T-helper 2 cell treated with Interferon-gamma antibody and Interleukin-4, amounts not matched to agents 5 μg/mL and 100 μg/mL, for 36 hours (primary cell): ENCODE results near the gene GFRAL.
"Not testable (repeated sequence)": the region's sequence is repeated elsewhere in the genome, so short reads cannot be mapped to it uniquely, and the experiment has no call there.

Source experiments
- DNase-seq: peaks from one replicate; pipeline ENCODE4 v3.0.0; 2021; ENCODE audit warnings: low spot score
- H3K27ac Mint-ChIP-seq: one replicate; pipeline ENCODE4 v1.8.0; 2021; ENCODE audit warnings: mild to moderate bottlenecking, mixed read lengths
- H3K27me3 Mint-ChIP-seq: one replicate; pipeline ENCODE4 v1.8.0; 2021; ENCODE audit warnings: low read depth, mixed read lengths
- H3K36me3 Mint-ChIP-seq: one replicate; pipeline ENCODE4 v1.8.0; 2021; ENCODE audit warnings: low read depth, mixed read lengths
- H3K4me1 Mint-ChIP-seq: one replicate; pipeline ENCODE4 v1.8.0; 2021; ENCODE audit warnings: low read depth, mixed read lengths
- H3K4me3 Mint-ChIP-seq: one replicate; pipeline ENCODE4 v1.8.0; 2022; ENCODE audit warnings: mild to moderate bottlenecking, moderate library complexity, mixed read lengths
- H3K9me3 Mint-ChIP-seq: one replicate; pipeline ENCODE4 v1.8.0; 2021; ENCODE audit warnings: mixed read lengths

GFRAL gene, protein sequence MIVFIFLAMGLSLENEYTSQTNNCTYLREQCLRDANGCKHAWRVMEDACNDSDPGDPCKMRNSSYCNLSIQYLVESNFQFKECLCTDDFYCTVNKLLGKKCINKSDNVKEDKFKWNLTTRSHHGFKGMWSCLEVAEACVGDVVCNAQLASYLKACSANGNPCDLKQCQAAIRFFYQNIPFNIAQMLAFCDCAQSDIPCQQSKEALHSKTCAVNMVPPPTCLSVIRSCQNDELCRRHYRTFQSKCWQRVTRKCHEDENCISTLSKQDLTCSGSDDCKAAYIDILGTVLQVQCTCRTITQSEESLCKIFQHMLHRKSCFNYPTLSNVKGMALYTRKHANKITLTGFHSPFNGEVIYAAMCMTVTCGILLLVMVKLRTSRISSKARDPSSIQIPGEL

DNA sequence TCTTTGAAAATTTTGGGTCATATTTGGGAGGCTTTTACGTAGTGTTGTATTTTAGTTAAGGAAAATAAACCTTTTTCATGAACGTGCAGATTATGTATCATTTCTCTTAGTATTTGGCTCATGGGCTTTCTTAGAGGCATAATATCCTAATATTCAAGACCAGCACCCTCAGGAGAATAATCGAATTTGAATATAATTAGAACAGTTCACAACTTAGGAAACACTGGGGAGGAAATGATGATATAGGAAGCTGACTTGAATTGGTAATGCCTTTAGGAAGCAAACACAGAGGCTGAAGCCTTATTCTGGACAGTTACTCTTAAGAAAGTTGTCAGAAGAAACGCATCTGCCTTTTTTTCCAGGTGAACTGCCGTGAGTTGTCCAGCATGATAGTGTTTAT, at the start of gene GFRAL:
Gene GFRAL, plus strand, starts transcription at position 301 of the 400 bp plus-strand sequence. Its CDS starts 86 bp downstream, at position 387.
- Mint-ChIP-seq H3K27me3 (no peaks in the 10 kb centered on the region), H3K9me3 (peaks cover 16% of the 10 kb centered on the region), H3K4me1 (no peaks in the 10 kb centered on the region), H3K4me3 (no peak within 1 kb of the TSS), H3K27ac (no peak within 1 kb of the TSS), H3K36me3 (no peaks in the 10 kb centered on the region)
- no peak for DNase-seq

DNA sequence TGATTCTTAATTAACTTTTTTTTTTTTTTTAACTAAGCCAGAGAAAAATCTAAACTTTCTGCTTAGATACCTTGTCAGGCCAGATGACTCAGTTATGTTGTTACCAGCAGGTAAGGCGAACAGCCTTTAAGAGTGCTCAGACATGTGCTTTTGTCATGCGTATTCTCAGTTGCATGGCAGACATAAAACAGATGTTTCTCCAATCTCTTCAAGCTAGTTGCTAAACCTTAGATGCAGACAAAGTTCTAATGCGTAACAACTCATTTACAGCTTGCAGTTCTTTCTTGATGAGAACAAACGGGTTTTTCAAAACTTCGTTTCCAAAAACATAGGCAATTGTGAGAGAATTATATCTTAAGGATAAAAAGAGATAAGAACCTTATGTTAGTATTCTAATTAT, 49.6 kb upstream of the GFRAL start:
- no peak overlapping the region for H3K4me3 Mint-ChIP-seq
- no peaks in the 10 kb centered on the region for H3K36me3 Mint-ChIP-seq
- H3K4me1 Mint-ChIP-seq = no peaks in the 10 kb centered on the region
- no peak overlapping the region for H3K27ac Mint-ChIP-seq
- H3K9me3 Mint-ChIP-seq = no peaks in the 10 kb centered on the region
- H3K27me3 Mint-ChIP-seq = no peaks in the 10 kb centered on the region
- no peak for DNase-seq

DNA sequence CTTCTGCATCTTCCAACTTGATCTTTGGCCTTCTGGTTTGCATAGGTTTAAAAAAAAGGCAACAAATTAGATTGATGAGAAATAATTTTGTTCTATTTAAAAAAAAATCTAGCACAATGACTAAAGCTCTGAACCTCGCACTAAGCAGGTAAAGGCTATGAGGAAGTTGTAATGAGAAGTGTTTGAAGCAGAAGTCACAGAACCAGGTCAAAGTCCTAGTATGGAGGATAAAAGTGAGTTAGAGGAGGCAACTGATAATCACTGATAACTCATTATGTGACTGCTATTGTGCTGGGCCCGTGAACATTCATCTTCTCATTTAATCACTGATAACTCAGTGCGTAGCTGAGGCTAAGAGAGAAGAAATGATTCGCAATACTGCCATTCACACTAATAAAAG, 46.1 kb upstream of the GFRAL start:
- no peak overlapping the region for H3K27ac Mint-ChIP-seq
- no peaks in the 10 kb centered on the region for H3K9me3 Mint-ChIP-seq
- H3K4me1 Mint-ChIP-seq = no peaks in the 10 kb centered on the region
- H3K4me3 Mint-ChIP-seq = no peak overlapping the region
- no peaks in the 10 kb centered on the region for H3K36me3 Mint-ChIP-seq
- H3K27me3 Mint-ChIP-seq = no peaks in the 10 kb centered on the region
- DNase-seq = no peak

DNA sequence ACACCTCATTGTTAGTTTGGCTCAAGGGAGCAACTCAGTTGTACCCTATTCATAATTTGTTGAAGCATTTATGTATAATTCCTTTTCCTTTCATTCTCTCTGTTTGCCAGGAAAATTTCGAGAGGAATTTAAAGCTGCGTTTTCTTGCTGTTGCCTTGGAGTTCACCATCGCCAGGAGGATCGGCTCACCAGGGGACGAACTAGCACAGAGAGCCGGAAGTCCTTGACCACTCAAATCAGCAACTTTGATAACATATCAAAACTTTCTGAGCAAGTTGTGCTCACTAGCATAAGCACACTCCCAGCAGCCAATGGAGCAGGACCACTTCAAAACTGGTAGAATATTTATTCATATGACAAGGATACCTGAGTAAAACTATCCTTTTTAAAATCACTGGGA, 45.2 kb upstream of the GFRAL start:
- no peak overlapping the region for H3K27ac Mint-ChIP-seq
- no peaks in the 10 kb centered on the region for H3K9me3 Mint-ChIP-seq
- H3K27me3 Mint-ChIP-seq = no peaks in the 10 kb centered on the region
- no peaks in the 10 kb centered on the region for H3K36me3 Mint-ChIP-seq
- no peaks in the 10 kb centered on the region for H3K4me1 Mint-ChIP-seq
- DNase-seq = no peak
- no peak overlapping the region for H3K4me3 Mint-ChIP-seq

DNA sequence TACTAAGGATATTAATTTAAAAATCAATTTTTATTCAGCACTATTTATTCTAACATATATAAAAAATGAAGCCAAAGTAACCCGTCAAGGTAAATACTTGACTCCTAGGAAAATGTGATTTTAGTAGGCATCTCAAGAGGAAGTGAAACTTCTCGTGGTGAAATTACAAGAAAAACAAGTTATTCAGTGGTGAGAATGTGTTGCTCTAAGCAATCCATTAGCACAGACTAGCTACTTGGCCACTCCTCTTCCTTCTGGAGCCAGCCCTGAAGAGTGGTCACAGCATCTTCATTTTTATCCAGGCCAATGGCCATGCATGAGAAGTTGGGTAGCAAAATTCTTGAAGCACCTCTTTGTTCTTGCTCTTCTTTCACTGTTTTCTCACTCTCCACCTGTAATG, 40.4 kb upstream of the GFRAL start:
- Mint-ChIP-seq H3K27ac (no peak overlapping the region), H3K36me3 (no peaks in the 10 kb centered on the region), H3K4me3 (no peak overlapping the region), H3K27me3 (no peaks in the 10 kb centered on the region), H3K4me1 (no peaks in the 10 kb centered on the region), H3K9me3 (no peaks in the 10 kb centered on the region)
- DNase-seq = no peak

DNA sequence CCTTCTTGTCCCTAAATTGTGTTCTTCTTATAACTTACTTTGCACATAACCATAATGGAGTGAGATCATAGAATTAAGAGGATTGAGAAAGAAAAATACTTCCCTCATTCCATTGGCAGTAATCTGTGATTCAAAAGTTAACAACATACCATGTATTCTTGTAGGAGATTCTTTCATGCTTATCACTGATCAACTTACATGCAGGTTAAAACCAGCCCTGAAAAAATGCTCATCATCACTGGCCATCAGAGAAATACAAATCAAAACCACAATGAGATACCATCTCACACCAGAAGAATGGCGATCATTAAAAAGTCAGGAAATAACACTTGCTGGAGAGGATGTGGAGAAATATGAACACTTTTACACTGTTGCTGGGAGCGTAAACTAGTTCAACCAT, 36.5 kb upstream of the GFRAL start:
- Mint-ChIP-seq H3K4me1 (no peaks in the 10 kb centered on the region), H3K9me3 (no peaks in the 10 kb centered on the region), H3K27me3 (no peaks in the 10 kb centered on the region), H3K4me3 (no peak overlapping the region), H3K36me3 (no peaks in the 10 kb centered on the region), H3K27ac (no peak overlapping the region)
- DNase-seq = no peak

DNA sequence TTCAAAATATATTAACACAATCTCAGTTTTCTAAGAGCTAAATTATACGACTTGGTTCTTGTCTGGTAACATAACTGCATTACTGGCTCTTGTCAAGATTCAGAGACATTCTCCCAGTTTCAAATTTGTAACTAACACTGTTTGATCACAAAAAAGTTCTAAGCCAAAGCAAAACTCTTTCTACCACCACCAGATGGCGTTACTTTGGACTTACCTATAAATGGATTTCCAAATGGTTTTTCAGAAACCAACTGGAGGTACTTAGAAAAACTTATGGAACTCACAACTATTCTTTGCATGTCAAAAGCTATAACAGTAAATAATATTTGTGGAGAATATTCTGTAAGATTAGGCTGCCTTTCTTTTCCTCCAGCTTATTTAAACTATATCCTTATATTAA, 34.2 kb upstream of the GFRAL start:
- no peaks in the 10 kb centered on the region for H3K27me3 Mint-ChIP-seq
- no peaks in the 10 kb centered on the region for H3K36me3 Mint-ChIP-seq
- H3K4me3 Mint-ChIP-seq = no peak overlapping the region
- no peak for DNase-seq
- no peaks in the 10 kb centered on the region for H3K4me1 Mint-ChIP-seq
- no peak overlapping the region for H3K27ac Mint-ChIP-seq
- H3K9me3 Mint-ChIP-seq = peaks cover 15% of the 10 kb centered on the region

DNA sequence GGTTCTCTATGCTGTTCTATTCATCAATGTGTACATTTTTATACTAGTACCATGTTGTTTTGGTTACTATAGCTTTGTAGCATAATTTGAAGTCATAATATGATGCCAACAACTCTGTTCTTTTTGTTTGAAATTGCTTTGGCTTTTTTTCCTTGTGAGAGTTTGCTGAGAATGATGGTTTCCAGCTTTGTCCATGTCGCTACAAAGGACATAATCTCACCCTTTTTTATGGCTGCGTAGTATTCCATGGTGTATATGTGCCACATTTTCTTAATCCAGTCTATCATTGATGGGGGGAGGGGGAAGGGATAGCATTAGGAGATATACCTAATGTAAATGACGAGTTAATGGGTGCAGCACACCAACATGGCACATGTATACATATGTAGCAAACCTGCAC, 30.1 kb upstream of the GFRAL start:
- not testable (repeated sequence) for H3K4me3 Mint-ChIP-seq, H3K36me3 Mint-ChIP-seq, DNase-seq, H3K27ac Mint-ChIP-seq, H3K27me3 Mint-ChIP-seq, H3K4me1 Mint-ChIP-seq
- H3K9me3 Mint-ChIP-seq = peaks cover 19% of the 10 kb centered on the region

DNA sequence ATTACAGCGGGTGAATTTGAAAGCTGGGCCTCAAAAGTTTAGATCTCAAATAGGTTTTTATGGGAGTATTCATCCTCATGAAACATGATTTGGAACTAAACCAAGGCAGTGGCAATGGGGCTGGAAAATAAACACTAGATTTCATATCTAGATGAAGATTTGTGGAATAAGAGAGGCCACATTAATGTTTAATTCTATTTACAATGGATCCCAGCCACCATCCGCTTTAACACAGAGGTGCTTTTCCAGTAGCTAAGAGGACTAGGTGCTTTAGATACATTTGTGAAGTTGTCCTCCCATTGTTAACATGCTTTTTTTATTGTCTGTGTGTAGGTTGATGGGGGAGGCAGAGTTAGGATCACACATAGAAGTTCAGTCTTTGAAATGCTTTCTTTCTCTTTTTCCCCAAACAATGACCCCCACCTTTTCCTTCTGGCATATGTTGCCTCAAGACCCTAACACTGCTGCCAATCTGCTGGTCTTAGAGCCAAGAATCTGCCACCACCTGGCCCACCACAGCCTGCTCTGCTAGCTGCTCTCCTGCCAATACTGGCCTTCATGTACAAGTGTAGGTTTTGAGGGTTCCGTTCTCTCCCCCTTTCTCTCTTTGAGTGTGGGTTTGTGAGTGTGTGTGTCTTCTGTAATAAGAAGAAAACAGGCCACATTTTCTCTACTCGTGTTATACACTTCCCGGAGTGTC, 27.8 kb upstream of the GFRAL start:
- Mint-ChIP-seq H3K27me3 (no peaks in the 10 kb centered on the region), H3K36me3 (no peaks in the 10 kb centered on the region), H3K4me1 (no peaks in the 10 kb centered on the region), H3K9me3 (peaks cover 23% of the 10 kb centered on the region), H3K27ac (no peak overlapping the region), H3K4me3 (no peak overlapping the region)
- no peak for DNase-seq

DNA sequence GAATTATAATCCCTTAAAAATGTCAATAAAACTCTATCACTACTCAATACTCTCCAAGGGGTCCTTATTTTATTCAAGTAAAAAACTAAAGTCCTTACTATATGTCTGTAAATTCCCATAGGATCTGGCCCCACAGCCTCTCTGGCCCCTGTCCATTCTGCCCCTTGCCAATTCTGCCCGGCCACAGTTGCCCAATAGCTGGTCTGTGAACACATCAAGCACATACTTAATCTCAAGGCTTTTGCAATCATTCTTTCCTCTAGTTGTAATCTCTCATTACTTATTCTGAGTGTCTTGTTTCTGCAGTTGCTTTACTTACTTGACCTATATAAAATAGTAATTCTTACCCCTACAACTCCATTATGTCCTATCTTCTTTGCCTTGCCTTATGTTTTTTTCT, 22.5 kb upstream of the GFRAL start:
- H3K27me3 Mint-ChIP-seq = no peaks in the 10 kb centered on the region
- H3K36me3 Mint-ChIP-seq = no peaks in the 10 kb centered on the region
- H3K4me1 Mint-ChIP-seq = no peaks in the 10 kb centered on the region
- no peak for DNase-seq
- H3K4me3 Mint-ChIP-seq = no peak overlapping the region
- H3K9me3 Mint-ChIP-seq = peaks cover 14% of the 10 kb centered on the region
- H3K27ac Mint-ChIP-seq = no peak overlapping the region

DNA sequence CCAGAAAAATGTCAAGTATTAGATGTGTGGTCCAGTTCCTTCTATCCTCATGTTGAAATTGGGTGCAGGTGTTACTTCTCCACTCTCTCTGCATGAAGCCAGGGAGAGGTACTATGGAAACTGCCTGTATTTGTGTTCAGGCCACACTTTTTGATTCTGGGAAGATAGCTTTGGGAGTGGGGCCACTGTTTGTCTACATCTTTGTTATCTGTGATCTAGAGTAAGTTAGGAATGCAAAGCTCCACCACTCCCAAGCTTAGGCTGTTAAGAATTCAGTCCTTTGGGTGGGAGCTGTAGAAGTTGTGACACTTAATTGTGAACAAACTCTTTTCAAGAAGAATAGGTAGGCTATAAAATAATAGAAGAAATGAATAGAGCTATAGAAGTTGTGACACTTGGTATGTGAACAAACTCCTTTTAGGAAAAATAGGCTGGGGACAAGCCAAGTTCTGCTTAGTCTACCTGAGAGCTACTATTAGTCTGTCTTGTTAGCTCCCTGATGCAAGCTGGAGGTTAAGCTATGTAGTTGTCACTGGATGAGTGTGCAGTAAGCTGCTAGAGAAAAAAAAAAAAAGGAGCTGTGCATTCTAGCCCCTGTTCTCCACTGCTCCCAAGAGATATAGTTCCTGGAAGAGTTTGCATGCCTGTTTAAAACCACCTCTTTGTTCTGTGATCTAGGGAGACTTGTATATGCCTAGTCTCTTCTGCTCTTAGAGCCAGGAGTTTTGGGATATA, 7.1 kb upstream of the GFRAL start:
- H3K4me1 Mint-ChIP-seq = no peaks in the 10 kb centered on the region
- H3K36me3 Mint-ChIP-seq = no peaks in the 10 kb centered on the region
- DNase-seq = no peak
- H3K27ac Mint-ChIP-seq = no peak overlapping the region
- no peak overlapping the region for H3K4me3 Mint-ChIP-seq
- no peaks in the 10 kb centered on the region for H3K27me3 Mint-ChIP-seq
- peaks cover 25% of the 10 kb centered on the region for H3K9me3 Mint-ChIP-seq

DNA sequence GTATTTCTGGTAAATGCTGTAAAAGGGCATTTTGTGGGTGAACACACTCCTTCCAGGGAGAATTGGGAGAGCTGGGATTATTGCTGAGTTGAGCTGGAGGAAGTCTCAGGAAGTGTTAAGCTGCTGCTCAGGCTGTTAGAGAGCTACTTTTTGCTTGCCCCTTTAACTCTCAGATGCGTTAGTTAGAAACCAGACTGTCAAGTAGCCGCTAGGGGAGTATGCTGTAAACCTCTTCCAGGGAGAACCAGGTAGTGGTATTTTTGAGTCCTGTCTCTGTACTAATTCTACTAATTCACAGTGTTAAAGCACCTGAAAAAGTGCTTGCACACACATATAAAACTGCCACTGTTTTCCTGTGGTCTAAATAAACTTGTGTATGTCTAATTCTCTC, 6.6 kb upstream of the GFRAL start:
- Mint-ChIP-seq H3K36me3 (no peaks in the 10 kb centered on the region), H3K9me3 (peaks cover 27% of the 10 kb centered on the region), H3K27ac (no peak overlapping the region), H3K27me3 (no peaks in the 10 kb centered on the region), H3K4me3 (no peak overlapping the region), H3K4me1 (no peaks in the 10 kb centered on the region)
- no peak for DNase-seq

DNA sequence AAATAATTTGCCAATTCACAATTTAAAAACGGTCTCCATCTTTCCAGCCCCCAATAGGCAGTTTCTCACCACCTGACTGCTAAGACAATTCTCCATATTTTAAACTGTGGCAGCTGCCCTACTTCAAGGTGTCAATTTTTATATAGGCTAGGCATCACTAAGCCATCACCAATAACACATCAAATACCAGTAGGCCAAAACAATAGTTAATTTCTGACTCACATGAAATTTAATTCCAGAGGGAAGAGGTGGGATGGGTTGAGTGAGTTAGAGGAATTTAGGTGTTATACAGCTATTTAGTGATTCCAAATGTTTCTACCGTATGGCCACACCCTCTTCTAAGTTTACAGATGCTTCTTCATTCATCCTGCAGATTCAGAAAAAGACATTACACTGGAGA, 49.9 kb downstream of the GFRAL start:
- Mint-ChIP-seq H3K36me3 (no peaks in the 10 kb centered on the region), H3K9me3 (peaks cover 12% of the 10 kb centered on the region), H3K4me3 (no peak overlapping the region), H3K27ac (no peak overlapping the region), H3K27me3 (no peaks in the 10 kb centered on the region), H3K4me1 (no peaks in the 10 kb centered on the region)
- no peak for DNase-seq

DNA sequence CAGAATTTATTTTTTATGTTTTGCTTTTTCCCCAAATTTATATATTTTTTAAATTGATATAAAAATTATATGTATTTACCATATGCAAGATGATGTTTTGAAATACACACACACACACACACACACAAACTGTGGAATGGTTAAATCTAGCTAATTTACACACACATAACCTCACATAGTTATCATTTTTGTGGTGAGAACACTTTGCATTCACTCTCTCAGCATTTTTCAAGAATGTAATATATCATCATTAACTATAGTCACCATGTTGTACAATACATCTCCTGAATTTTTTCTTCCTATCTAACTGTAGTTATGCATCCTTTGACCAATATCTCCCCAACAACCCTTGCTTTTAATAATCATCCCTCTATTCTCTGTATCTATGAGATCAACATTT, 52.2 kb downstream of the GFRAL start:
- H3K4me1 Mint-ChIP-seq = no peaks in the 10 kb centered on the region
- H3K9me3 Mint-ChIP-seq = peaks cover 12% of the 10 kb centered on the region
- H3K36me3 Mint-ChIP-seq = no peaks in the 10 kb centered on the region
- no peaks in the 10 kb centered on the region for H3K27me3 Mint-ChIP-seq
- DNase-seq = no peak
- H3K27ac Mint-ChIP-seq = no peak overlapping the region
- no peak overlapping the region for H3K4me3 Mint-ChIP-seq
